HG02610 (cell line): ENCODE results near the gene PACSIN2.
"Not testable (repeated sequence)": the region's sequence is repeated elsewhere in the genome, so short reads cannot be mapped to it uniquely, and the experiment has no call there.

Experiments used
- ATAC-seq: cut with Tn5 transposase; IDR thresholded peaks from one replicate; pipeline ENCODE4 v1.9.1; 2021; ENCODE audit warnings: mild to moderate bottlenecking, moderate library complexity; ENCODE audit not compliant: unreplicated experiment

PACSIN2 gene

GRCh38 chr22:42992886-42993479 lies 22.0 kb downstream of the PACSIN2 start:
- ATAC-seq = no peak

GRCh38 chr22:42992092-42992491 lies 22.9 kb downstream of the PACSIN2 start:
- no peak for ATAC-seq

- peak; percentile 44 for ATAC-seq
These were observed 23.8 kb downstream of the PACSIN2 start for GRCh38 chr22:42991010-42991651.

- ATAC-seq = no peak
These were observed 24.7 kb downstream of the PACSIN2 start for GRCh38 chr22:42990131-42990838.

- no peak for ATAC-seq
These were observed 28.8 kb downstream of the PACSIN2 start for GRCh38 chr22:42986115-42986514.

GRCh38 chr22:42985531-42985905 lies 29.4 kb downstream of the PACSIN2 start:
- no peak for ATAC-seq

- ATAC-seq = no peak
These were observed 30.0 kb downstream of the PACSIN2 start for GRCh38 chr22:42984814-42985530.

GRCh38 chr22:42984397-42984796 lies 30.6 kb downstream of the PACSIN2 start:
- ATAC-seq = no peak

GRCh38 chr22:42983470-42983869 lies 31.5 kb downstream of the PACSIN2 start:
- ATAC-seq = no peak

GRCh38 chr22:42979606-42980005 lies 35.3 kb downstream of the PACSIN2 start:
- no peak for ATAC-seq

- no peak for ATAC-seq
These were observed 36.4 kb downstream of the PACSIN2 start for GRCh38 chr22:42978453-42979103.

- ATAC-seq = no peak
These were observed 37.4 kb downstream of the PACSIN2 start for GRCh38 chr22:42977569-42977968.

GRCh38 chr22:42976217-42976933 lies 38.6 kb downstream of the PACSIN2 start:
- no peak for ATAC-seq

- ATAC-seq = no peak
These were observed 40.7 kb downstream of the PACSIN2 start for GRCh38 chr22:42974223-42974622.

GRCh38 chr22:42973536-42973881 lies 41.4 kb downstream of the PACSIN2 start:
- no peak for ATAC-seq

GRCh38 chr22:42972649-42973535 lies 42.1 kb downstream of the PACSIN2 start:
- ATAC-seq = no peak

GRCh38 chr22:42971473-42971860 lies 43.5 kb downstream of the PACSIN2 start:
- ATAC-seq = not testable (repeated sequence)

- ATAC-seq = no peak
These were observed 44.9 kb downstream of the PACSIN2 start for GRCh38 chr22:42970029-42970428.

GRCh38 chr22:42969348-42969975 lies 45.5 kb downstream of the PACSIN2 start:
- ATAC-seq = no peak
